AG08396 (cell line): ENCODE measurements around the gene GM2A.
A peak's percentile ranks its signal among the peaks of the same experiment; 100 is the strongest.
"Not testable (repeated sequence)": the region's sequence is repeated elsewhere in the genome, so short reads cannot be mapped to it uniquely, and the experiment has no call there.

ENCODE experiments used
- DNase-seq: peaks from one replicate; pipeline ENCODE4 v3.0.0; 2012; ENCODE audit warnings: low spot score, mixed read lengths

Gene GM2A

DNA sequence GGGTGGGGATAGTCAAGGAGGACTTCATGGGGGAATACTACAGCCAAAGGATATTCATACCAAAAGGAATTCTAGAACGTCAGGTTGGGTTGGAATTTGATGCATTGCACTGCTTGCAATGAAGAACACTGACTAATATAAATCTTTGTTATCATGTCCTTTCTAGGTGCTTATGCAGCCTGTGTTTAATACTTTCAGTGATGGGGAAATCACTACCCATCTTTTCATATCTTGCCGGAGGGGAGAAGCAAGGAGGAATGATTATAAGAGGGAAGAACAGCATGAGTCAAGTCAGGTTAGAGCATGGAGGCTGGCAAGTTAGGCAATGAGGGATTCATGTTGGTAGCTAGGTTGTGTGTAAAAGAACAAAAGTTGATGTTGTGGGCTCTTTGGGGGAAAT is 24.0 kb upstream of the GM2A start:
- DNase-seq, result no peak

GRCh38 chr5:151230048-151230680 is 22.8 kb upstream of the GM2A start:
- no peak for DNase-seq

DNA sequence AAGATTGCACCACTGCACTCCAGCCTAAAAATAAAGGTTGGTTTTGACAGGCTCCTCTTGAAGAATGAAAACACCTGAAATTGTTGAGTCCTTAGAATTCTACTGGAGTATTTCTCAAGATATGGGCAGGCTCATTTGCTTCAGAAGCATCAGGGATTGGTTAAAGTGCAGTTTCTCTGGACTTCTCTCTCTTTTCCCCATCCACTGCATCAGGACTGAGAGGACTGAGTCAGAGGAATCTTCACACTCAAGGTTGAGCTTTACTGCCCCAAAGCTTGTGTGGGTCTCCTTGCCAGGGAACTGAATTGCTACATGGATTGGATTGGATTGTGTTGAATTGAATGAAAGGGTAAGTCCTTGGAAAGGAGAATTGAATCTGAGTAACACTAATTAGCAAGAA is 21.6 kb upstream of the GM2A start:
- DNase-seq, result no peak

- no peak for DNase-seq
Measured at GRCh38 chr5:151233616-151234085, 19.3 kb upstream of the GM2A start.

GRCh38 chr5:151234476-151235238 is 18.3 kb upstream of the GM2A start:
- peak; percentile 62 for DNase-seq

GRCh38 chr5:151235239-151235571 is 17.8 kb upstream of the GM2A start:
- not testable (repeated sequence) for DNase-seq

DNA sequence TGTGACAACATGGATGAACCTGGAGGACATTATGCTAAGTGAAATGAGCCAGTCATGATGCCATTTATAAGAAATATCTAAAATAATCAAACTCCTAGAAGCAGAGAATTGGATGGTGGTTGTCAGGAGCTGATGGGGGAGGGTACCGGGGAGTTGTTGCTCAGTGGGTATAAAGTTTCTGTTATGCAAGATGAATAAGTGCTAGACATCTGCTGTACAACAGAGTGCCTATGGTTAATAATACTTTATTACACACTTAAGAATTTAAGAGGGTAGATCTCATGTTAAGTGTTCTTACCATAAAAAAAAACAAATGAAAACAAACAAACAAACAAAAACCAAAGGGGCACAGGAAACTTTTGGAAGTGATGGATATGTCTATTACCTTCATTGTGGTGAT is 16.1 kb upstream of the GM2A start:
- DNase-seq, result no peak

DNA sequence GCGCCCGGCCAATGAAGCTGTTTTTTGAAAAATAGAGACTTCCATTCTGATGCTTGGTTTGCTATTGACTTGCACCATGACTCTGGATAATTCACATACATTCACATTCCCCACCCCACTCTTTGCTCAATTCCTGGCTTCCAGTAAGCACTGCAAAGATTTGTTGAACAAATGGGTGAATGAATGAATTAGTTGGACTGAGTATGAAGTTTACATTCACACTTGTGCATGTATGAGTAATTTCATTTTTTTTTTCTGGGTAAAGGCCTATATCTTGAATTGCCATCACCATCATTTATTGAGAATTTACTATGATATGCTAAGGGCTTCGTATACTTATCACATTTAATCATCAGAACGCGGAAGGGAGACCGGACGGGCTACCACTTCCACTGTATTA is 15.3 kb upstream of the GM2A start:
- no peak for DNase-seq

DNA sequence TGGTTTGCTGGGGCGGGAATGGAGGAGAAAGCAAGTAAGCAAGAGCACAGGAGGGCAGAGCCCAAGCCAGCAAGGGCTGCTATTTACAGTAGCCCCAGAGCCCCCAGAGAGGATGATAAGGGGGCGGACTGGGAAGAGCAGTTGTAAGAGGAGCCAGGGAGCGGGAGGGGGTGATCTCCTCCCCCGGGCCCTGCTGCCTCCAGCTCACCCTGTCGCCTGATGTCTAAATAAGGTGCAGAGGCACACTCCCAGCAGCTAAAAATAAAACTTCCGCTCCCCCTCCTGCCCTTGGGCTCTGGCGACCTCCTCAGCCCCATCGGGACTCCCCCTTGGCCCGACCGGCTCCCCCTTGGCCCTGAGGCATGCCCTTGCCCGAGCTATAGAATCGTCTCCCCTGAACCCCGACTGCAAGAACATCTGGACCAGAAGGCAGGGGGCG is 14.7 kb upstream of the GM2A start:
- no peak for DNase-seq

GRCh38 chr5:151239237-151239861 is 13.6 kb upstream of the GM2A start:
- peak; percentile 87 for DNase-seq

- DNase-seq, result not testable (repeated sequence)
Measured at GRCh38 chr5:151240268-151240835, 12.6 kb upstream of the GM2A start.

GRCh38 chr5:151240924-151241635 is 11.9 kb upstream of the GM2A start:
- DNase-seq, result no peak

DNA sequence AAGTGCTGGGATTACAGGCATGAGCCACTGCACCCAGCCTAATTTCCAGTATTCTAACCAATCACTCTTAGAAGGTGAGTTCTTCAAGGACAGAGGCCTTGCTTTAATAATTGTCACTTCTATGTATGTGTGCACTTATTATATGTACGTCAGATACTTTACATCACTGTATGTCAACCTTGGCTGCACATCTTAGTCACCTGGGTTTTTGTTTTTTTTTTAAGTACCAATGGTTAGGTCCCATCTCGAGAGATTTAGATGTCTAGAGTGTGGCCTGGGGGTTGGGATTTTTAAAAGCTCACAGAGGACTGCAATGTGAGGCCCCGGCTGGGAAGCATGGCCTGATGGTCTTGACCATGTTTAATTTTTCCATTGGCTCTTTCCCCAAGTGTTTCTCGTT is 9.9 kb upstream of the GM2A start:
- no peak for DNase-seq

- DNase-seq, result no peak
Measured at GRCh38 chr5:151243564-151243963, 9.4 kb upstream of the GM2A start.

DNA sequence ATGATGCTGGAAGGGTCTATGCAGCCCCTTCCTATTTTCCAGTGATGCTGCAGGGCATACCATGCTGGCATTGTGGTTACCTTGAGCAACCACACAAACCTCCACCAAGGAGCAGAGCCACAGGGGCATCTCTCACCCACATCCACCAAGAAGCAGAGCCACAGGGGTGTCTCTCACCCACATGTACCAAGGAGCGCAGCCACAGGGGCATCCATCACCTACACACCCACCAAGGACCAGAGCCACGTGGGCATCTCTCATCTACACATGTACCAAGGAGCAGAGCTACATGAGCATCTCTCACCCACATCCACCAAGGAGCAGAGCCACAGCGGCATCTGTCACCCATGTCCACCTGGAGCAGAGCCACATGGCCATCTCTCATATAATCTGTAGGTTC is 8.8 kb upstream of the GM2A start:
- no peak for DNase-seq

DNA sequence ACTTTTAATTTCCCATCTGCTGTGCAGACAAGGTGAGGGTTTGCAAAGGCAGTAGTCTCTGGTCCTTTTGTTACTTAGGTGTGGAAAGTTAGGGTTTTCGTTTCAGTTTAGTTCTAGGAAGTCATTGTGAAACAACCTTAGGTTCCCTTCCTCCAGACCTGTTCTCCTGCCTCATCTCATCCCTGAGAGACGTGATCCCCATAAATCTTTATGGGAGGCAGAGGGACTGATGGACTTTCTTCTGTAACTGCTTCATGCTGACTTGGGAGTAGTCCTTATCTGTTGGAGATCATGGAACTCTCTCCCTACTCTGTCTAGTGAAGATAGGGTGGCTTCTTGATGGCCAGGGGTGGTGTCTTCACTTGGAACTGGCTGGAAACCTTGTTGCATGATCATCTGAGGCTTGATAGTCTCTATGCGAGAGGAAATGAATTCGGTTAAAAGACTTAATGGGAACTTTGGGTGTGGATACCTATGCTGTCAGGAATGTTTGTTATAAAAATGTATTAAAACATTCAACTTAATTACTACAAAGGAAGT is 7.2 kb upstream of the GM2A start:
- DNase-seq, result no peak

DNA sequence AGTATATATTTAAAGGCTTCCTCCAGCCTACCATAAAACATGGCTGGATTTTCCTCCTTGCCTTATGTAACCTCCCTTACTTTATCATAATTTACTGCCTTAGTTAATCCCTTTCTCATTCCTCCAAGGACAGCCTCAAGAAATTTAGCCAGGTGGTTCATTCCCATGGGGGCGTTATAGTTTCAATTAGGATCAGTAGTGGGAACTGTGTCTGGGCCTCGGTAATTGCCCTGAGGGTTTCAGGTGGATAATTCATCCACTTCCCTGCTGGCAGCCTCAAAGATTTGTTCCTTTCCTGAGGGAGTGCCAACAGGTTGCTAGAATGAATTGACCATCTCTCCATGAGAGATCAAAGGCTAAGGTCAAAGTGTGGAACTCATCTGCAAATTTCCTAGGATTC is 4.3 kb upstream of the GM2A start:
- DNase-seq, result no peak

- DNase-seq, result no peak
Measured at GRCh38 chr5:151249281-151249680, 3.7 kb upstream of the GM2A start.

GRCh38 chr5:151250346-151251000 is 2.5 kb upstream of the GM2A start:
- DNase-seq, result no peak

GRCh38 chr5:151251001-151251551 is 1.9 kb upstream of the GM2A start:
- DNase-seq, result no peak

DNA sequence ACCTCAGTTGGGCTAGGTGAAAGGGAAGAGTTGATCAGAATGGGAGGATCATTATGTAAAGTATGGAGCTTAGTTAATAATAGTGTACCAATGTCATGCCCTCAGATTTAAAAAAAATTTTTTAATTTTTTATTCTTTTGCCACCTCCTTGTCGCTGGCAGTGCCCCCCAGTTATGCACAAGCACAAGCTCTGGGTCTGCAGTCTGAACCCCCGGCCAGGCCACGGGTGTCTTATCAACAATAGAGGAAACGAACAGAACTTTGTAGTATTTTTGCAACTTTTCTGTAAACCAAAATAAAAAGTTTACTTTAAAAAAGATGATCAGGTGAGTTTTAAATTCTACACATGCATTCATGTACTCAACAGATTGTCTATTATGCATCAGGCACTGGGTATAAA is 1.4 kb upstream of the GM2A start:
- DNase-seq, result no peak
